Pancreas (tissue), 10 donors: ENCODE data around the gene ATXN1. TPM values are rescaled to one million over a fixed set of nuclear protein-coding genes. Genes with fewer than 3 reads are reported as not detected.

Source experiments
- ATAC-seq, 4 donors: fragments of 200-7000 bp; cut with Tn5 transposase; one replicate each; pipeline versions ENCODE4 v1.8.0 to v1.9.1; 2020; ENCODE audit warnings: mild to moderate bottlenecking in 4 of 4, moderate library complexity in 4 of 4
- DNase-seq, 6 donors: peaks; one replicate each; pipeline ENCODE4 v3.0.0-alpha.2; 2020
- FAIRE-seq: peaks from 2 replicates; lab custom pipeline; 2012; peaks lifted over from hg19 to GRCh38; lab: Jason Lieb, UNC
- H3K27ac ChIP-seq, 4 donors: fragments of 200-600 bp; sonication (generic); 1 replicate in 3 of 4; 2 replicates in 1 of 4; pipeline versions ENCODE4 v1.5.0 to v1.8.0; 2020
- H3K27me3 ChIP-seq, 4 donors: fragments of 200-600 bp; one replicate each; pipeline ENCODE4 v1.8.0; 2021
- H3K36me3 ChIP-seq, 3 donors: fragments of 200-600 bp; sonication (generic) in 1 of 3; one replicate each; pipeline versions ENCODE4 v1.5.0 to v1.8.0; 2020 to 2021
- H3K4me1 ChIP-seq, 3 donors: fragments of 200-600 bp; one replicate each; pipeline ENCODE4 v1.8.0; 2021
- H3K4me3 ChIP-seq, 4 donors: fragments of 200-600 bp; sonication (generic) in 2 of 4; one replicate each; pipeline versions ENCODE4 v1.5.0 to v1.8.0; 2020 to 2021
- H3K9me3 ChIP-seq, 4 donors: fragments of 200-600 bp; one replicate each; pipeline ENCODE4 v1.8.0; 2021
- CTCF ChIP-seq, 4 donors: fragments of 200-600 bp; sonication (generic) in 3 of 4; IDR thresholded peaks; one replicate each; pipeline versions ENCODE4 v1.5.0 to v1.8.0; 2021; ENCODE audit warnings: antibody characterized with exemption in 4 of 4
- WGBS, 2 donors: extraction: QIAGEN DNeasy Blood & Tissue Kit; methylation state at CpG; one replicate each; pipeline ENCODE4 v1.1.7; 2013; 5-methylcytosine and 5-hydroxymethylcytosine counted together
- intact Hi-C, 3 donors: fragments of 100-400 bp; cut with DNase I; formaldehyde crosslinking; loops; one replicate each; pipeline versions ENCODE4 v1.11.1 to v1.14.2; 2022
- polyA plus RNA-seq, 2 donors: library from polyadenylated mRNA; stranded (reverse); fragments of 200-250 nt; gene quantifications; one replicate each; pipeline ENCODE4 v1.2.3, GENCODE V29; 2013
- total RNA-seq, 6 donors: library from RNA; stranded (reverse); fragmentation: NEBNext Ultra II Directional in 4 of 6; extraction: Animal tissue kit (Norgen Biotek cat#: 25700) in 4 of 6; gene quantifications; one replicate each; pipeline versions ENCODE4 v1.2.1 to v1.2.4, GENCODE V29; 2021 to 2023
- donor health status: healthy with polysubstance abuse.
- donor health status: DM: no; HTN: no; CAD: no; lungs with moderate emphysema.
- donor health status: DM: no; HTN: no; CAD: no.
- donor health status: control.
- donor health status: control.
- donor health status: Bipolar disorder and iron deficiency.
- donor health status: DM: yes; HTN: yes; CAD: no.
- donor health status: DM: no; HTN: no; CAD: no.
- donor health status: DM: no; HTN: no; CAD: no.
- donor health status: DM: yes; HTN: yes; CAD: no.

The ATXN1 gene
- total and polyA plus RNA-seq, 8 donors: 4.9 to 38.6 (median 20.5) TPM

- FAIRE-seq (no peak), ATAC-seq (no peak), DNase-seq (no peak)
- Histone ChIP-seq H3K4me1 (peaks cover 0 to 7% (median 0%) of the 10 kb centered on the region in 3 donors), H3K27ac (no peak overlapping the region), H3K36me3 (no peaks in the 10 kb centered on the region), H3K4me3 (no peak overlapping the region), H3K27me3 (no peaks in the 10 kb centered on the region), H3K9me3 (no peaks in the 10 kb centered on the region)
- 82 to 90% methylated on average over 4 of the region's 4 CpGs for WGBS, 2 donors
- TF ChIP-seq CTCF (IDR thresholded peaks at IDR 0.05): no peak
- intact Hi-C loops: no loop called here
Measured at GRCh38 chr6:16667509-16667908, 93.8 kb downstream of the ATXN1 start.

GRCh38 chr6:16665992-16666391, 95.3 kb downstream of the ATXN1 start:
- TF ChIP-seq CTCF (IDR thresholded peaks at IDR 0.05): no peak
- H3K27ac ChIP-seq: no peak overlapping the region
- no peak for DNase-seq
- no peaks in the 10 kb centered on the region for H3K27me3 ChIP-seq
- H3K4me1 ChIP-seq: no peaks in the 10 kb centered on the region
- 95 to 96% methylated on average over 2 of the region's 2 CpGs for WGBS, 2 donors
- H3K4me3 ChIP-seq: no peak overlapping the region
- ATAC-seq: no peak
- no peak for FAIRE-seq
- intact Hi-C loops: no loop called here
- no peaks in the 10 kb centered on the region for H3K9me3 ChIP-seq
- H3K36me3 ChIP-seq: no peaks in the 10 kb centered on the region

GRCh38 chr6:16665182-16665581, 96.1 kb downstream of the ATXN1 start:
- DNase-seq (no peak), ATAC-seq (no peak), FAIRE-seq (no peak)
- Histone ChIP-seq H3K9me3 (no peaks in the 10 kb centered on the region), H3K36me3 (no peaks in the 10 kb centered on the region), H3K27me3 (no peaks in the 10 kb centered on the region), H3K4me3 (no peak overlapping the region), H3K4me1 (no peaks in the 10 kb centered on the region), H3K27ac (no peak overlapping the region)
- TF ChIP-seq CTCF (IDR thresholded peaks at IDR 0.05): no peak
- intact Hi-C loops: no loop called here
- 96 to 100% methylated on average over 1 of the region's 1 CpG for WGBS, 2 donors

GRCh38 chr6:16663901-16664300, 97.4 kb downstream of the ATXN1 start:
- Histone ChIP-seq H3K36me3 (no peaks in the 10 kb centered on the region), H3K4me1 (peaks cover 0 to 12% (median 6%) of the 10 kb centered on the region in 3 donors), H3K27me3 (no peaks in the 10 kb centered on the region), H3K27ac (no peak overlapping the region), H3K4me3 (no peak overlapping the region), H3K9me3 (no peaks in the 10 kb centered on the region)
- DNase-seq (no peak), FAIRE-seq (no peak), ATAC-seq (no peak)
- no peak for TF ChIP-seq CTCF (IDR thresholded peaks at IDR 0.05)
- 95 to 97% methylated on average over 1 of the region's 1 CpG for WGBS, 2 donors
- intact Hi-C loops: no loop called here

GRCh38 chr6:16660157-16660497, 101.1 kb downstream of the ATXN1 start:
- no peak overlapping the region for H3K27ac ChIP-seq
- H3K9me3 ChIP-seq: no peaks in the 10 kb centered on the region
- FAIRE-seq (no peak), ATAC-seq (no peak), DNase-seq (no peak)
- H3K4me1 ChIP-seq: peaks cover 0 to 12% (median 8%) of the 10 kb centered on the region in 3 donors
- intact Hi-C loops: no loop called here
- H3K36me3 ChIP-seq: peaks cover 0 to 6% (median 0%) of the 10 kb centered on the region in 3 donors
- no peaks in the 10 kb centered on the region for H3K27me3 ChIP-seq
- TF ChIP-seq CTCF (IDR thresholded peaks at IDR 0.05): no peak
- WGBS, 2 donors: 11 to 16% methylated on average over 1 of the region's 1 CpG
- no peak overlapping the region for H3K4me3 ChIP-seq
